Prostate gland (tissue), 2 donors: ENCODE results near the gene RBKS. TPM values are rescaled to one million over a fixed set of nuclear protein-coding genes. Genes with fewer than 3 reads are reported as not detected.

Experiments
- DNase-seq: peaks from one replicate; pipeline ENCODE4 v3.0.0-alpha.2; 2019; ENCODE audit warnings: low spot score
- H3K27ac ChIP-seq, 2 donors: fragments of 200-600 bp; sonication (generic); 2 replicates each; pipeline ENCODE4 v1.5.1; 2017 to 2019
- H3K27me3 ChIP-seq: fragments of 200-600 bp; sonication (generic); replicated peaks from 2 replicates; pipeline ENCODE4 v1.5.1; 2019; ENCODE audit not compliant: insufficient read depth
- H3K36me3 ChIP-seq, 2 donors: fragments of 200-600 bp; sonication (generic); 1 replicate in 1 of 2; 2 replicates in 1 of 2; pipeline versions ENCODE4 v1.5.1 to v1.8.1; 2017 to 2019
- H3K4me1 ChIP-seq: fragments of 200-600 bp; sonication (generic); replicated peaks from 2 replicates; pipeline ENCODE4 v1.5.1; 2019
- H3K4me3 ChIP-seq, 2 donors: fragments of 200-600 bp; sonication (generic); 2 replicates each; pipeline ENCODE4 v1.5.1; 2017 to 2019
- H3K9me3 ChIP-seq: fragments of 200-600 bp; sonication (generic); 2 replicates; pipeline ENCODE4 v1.5.1; 2017
- POLR2A ChIP-seq: fragments of 450-650 bp; IDR thresholded peaks from one replicate; pipeline ENCODE4 v1.6.1; 2016; ENCODE audit warnings: antibody characterized with exemption, mild to moderate bottlenecking
- POLR2AphosphoS5 ChIP-seq: sonication (generic); formaldehyde crosslinking; IDR thresholded peaks from one replicate; pipeline ENCODE4 v1.6.1; 2017; ENCODE audit warnings: antibody characterized with exemption
- WGBS: methylation state at CpG from one replicate; pipeline ENCODE4 v1.1.5; 2018; 5-methylcytosine and 5-hydroxymethylcytosine counted together
- intact Hi-C: fragments of 100-400 bp; cut with DNase I; formaldehyde crosslinking; loops from one replicate; pipeline ENCODE4 v1.14.2; 2022
- total RNA-seq, 2 donors: library from RNA; depleted of rRNA; stranded (reverse); fragments of >200 nt; gene quantifications; one replicate each; pipeline ENCODE4 v1.1.0, GENCODE V29; 2016
- TF ChIP-seq, protein P1 (sequence below), 4 experiments: fragments of 200-600 bp in 2 of 4; fragments of 450-650 bp in 2 of 4; sonication (generic) in 2 of 4; IDR thresholded peaks; 1 replicate in 3 of 4; 2 replicates in 1 of 4; pipeline ENCODE4 v1.5.1; 2016 to 2019; ENCODE audit warnings: antibody characterized with exemption in 4 of 4, mild to moderate bottlenecking in 2 of 4, moderate library complexity in 2 of 4

RBKS gene
- total RNA-seq, 2 donors from 2014 or later = 1.6 to 1.8 TPM

DNA sequence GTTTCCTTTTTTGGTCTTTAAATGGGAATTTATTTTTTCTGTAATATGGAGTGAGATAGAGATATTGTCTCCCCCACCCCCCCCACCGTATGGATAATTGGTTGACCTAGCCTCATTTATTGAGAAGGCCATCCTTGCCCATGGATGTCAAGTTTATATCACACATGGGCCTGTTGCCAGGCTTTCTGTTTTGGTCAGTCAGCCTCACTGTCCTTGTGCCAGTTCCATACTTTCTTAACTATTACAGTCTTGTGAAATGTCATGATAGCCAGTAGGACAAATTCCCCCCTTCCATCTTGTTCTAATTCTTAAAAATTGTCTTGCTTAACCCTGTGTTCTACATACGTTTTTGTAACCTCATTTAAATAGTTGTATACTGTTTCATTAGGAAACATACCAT, 12.8 kb upstream of the RBKS start:
- intact Hi-C loops = no loop called here
- no peaks in the 10 kb centered on the region for H3K9me3 ChIP-seq
- no peaks in the 10 kb centered on the region for H3K4me1 ChIP-seq
- WGBS = 86% methylated on average over 2 of the region's 2 CpGs
- H3K4me3 ChIP-seq = no peak overlapping the region
- no peak overlapping the region for H3K27ac ChIP-seq
- DNase-seq = no peak
- H3K36me3 ChIP-seq = no peaks in the 10 kb centered on the region
- no peaks in the 10 kb centered on the region for H3K27me3 ChIP-seq
- TF ChIP-seq, protein P1, sequence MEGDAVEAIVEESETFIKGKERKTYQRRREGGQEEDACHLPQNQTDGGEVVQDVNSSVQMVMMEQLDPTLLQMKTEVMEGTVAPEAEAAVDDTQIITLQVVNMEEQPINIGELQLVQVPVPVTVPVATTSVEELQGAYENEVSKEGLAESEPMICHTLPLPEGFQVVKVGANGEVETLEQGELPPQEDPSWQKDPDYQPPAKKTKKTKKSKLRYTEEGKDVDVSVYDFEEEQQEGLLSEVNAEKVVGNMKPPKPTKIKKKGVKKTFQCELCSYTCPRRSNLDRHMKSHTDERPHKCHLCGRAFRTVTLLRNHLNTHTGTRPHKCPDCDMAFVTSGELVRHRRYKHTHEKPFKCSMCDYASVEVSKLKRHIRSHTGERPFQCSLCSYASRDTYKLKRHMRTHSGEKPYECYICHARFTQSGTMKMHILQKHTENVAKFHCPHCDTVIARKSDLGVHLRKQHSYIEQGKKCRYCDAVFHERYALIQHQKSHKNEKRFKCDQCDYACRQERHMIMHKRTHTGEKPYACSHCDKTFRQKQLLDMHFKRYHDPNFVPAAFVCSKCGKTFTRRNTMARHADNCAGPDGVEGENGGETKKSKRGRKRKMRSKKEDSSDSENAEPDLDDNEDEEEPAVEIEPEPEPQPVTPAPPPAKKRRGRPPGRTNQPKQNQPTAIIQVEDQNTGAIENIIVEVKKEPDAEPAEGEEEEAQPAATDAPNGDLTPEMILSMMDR (IDR thresholded peaks at IDR 0.05) = no peak
- no peak for TF ChIP-seq POLR2A
- no peak for TF ChIP-seq POLR2AphosphoS5

DNA sequence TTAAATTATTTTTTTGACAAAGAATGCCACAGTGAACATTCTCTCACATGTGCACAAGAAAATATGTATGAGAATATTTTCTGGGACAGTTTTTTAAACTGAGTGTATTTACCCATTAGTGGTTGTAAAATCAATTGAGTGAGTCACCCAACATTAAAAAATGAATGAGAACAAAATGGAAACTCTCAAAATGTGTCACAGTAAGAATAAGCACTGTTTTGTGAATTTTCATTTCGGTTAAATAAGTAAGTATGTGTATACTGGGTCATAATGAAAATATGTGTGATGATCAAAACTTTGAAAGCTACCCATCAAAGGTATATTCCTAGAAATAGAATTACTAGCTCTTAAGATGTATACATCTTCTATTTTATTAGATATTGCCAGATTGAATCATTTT, 11.9 kb upstream of the RBKS start:
- intact Hi-C loops = no loop called here
- Histone ChIP-seq H3K27me3 (no peaks in the 10 kb centered on the region), H3K4me1 (no peaks in the 10 kb centered on the region), H3K4me3 (no peak overlapping the region), H3K27ac (no peak overlapping the region), H3K9me3 (no peaks in the 10 kb centered on the region), H3K36me3 (no peaks in the 10 kb centered on the region)
- TF ChIP-seq, protein P1 (IDR thresholded peaks at IDR 0.05) = no peak
- TF ChIP-seq POLR2A (no peak), POLR2AphosphoS5 (no peak)
- WGBS = 89% methylated on average over 1 of the region's 1 CpG
- no peak for DNase-seq

- TF ChIP-seq, protein P1 (IDR thresholded peaks at IDR 0.05) = no peak
- no peak for TF ChIP-seq POLR2A
- no peak for TF ChIP-seq POLR2AphosphoS5
- Histone ChIP-seq H3K9me3 (no peaks in the 10 kb centered on the region), H3K36me3 (no peaks in the 10 kb centered on the region), H3K27me3 (no peaks in the 10 kb centered on the region), H3K4me3 (no peak overlapping the region), H3K4me1 (no peaks in the 10 kb centered on the region), H3K27ac (no peak overlapping the region)
- intact Hi-C loops = no loop called here
- 72% methylated on average over 1 of the region's 1 CpG for WGBS
- no peak for DNase-seq
Measured at GRCh38 chr2:27901234-27901633, 11.0 kb upstream of the RBKS start.

- no peak overlapping the region for H3K27ac ChIP-seq
- no peaks in the 10 kb centered on the region for H3K4me1 ChIP-seq
- no peak for TF ChIP-seq POLR2A
- no peak for TF ChIP-seq POLR2AphosphoS5
- TF ChIP-seq, protein P1 (IDR thresholded peaks at IDR 0.05) = no peak
- intact Hi-C loops = loop anchor here (10.0 kb wide), 1 partner anchor 237 kb away; no protein-coding TSS in a partner anchor
- H3K27me3 ChIP-seq = no peaks in the 10 kb centered on the region
- DNase-seq = no peak
- H3K9me3 ChIP-seq = no peaks in the 10 kb centered on the region
- H3K4me3 ChIP-seq = no peak overlapping the region
- no peaks in the 10 kb centered on the region for H3K36me3 ChIP-seq
Measured at GRCh38 chr2:27897717-27898116, 7.5 kb upstream of the RBKS start.

- no peak for DNase-seq
- intact Hi-C loops = loop anchor here (10.0 kb wide), 1 partner anchor 242 kb away; no protein-coding TSS in a partner anchor
- H3K27ac ChIP-seq = no peak overlapping the region
- TF ChIP-seq POLR2AphosphoS5 (no peak), POLR2A (no peak)
- TF ChIP-seq, protein P1 (IDR thresholded peaks at IDR 0.05) = no peak
- H3K36me3 ChIP-seq = no peaks in the 10 kb centered on the region
- H3K4me3 ChIP-seq = no peak overlapping the region
- 74% methylated on average over 3 of the region's 3 CpGs for whole genome bisulfite sequencing
- no peaks in the 10 kb centered on the region for H3K4me1 ChIP-seq
- H3K27me3 ChIP-seq = no peaks in the 10 kb centered on the region
- no peaks in the 10 kb centered on the region for H3K9me3 ChIP-seq
Measured at GRCh38 chr2:27893006-27893405, 2.8 kb upstream of the RBKS start.
